A673 (cell line): ENCODE measurements around the gene RPL10A. TPM values are rescaled to one million over a fixed set of nuclear protein-coding genes. Genes with fewer than 3 reads are reported as not detected.
"Not testable (repeated sequence)": the region's sequence is repeated elsewhere in the genome, so short reads cannot be mapped to it uniquely, and the experiment has no call there.

Experiments used
- BruUV-seq: library from RNA; stranded (reverse); fragments of 400-500 nt; replicated peaks from 2 replicates; lab custom pipeline; 2021; lab: Mats Ljungman, UMichigan
- CTCF ChIA-PET: fragments of 300-600 bp; sonication (Branson Sonifier 250); formaldehyde crosslinking; loops from one replicate; lab custom pipeline; 2022; ENCODE audit warnings: antibody characterized with exemption; lab: Charles Lee
- POLR2A ChIA-PET: fragments of 300-600 bp; sonication (Branson Sonifier 250); formaldehyde crosslinking; loops from one replicate; lab custom pipeline; 2022; ENCODE audit warnings: antibody characterized with exemption; ENCODE audit not compliant: low non-redundant PET; lab: Charles Lee
- DNase-seq: peaks from one replicate; pipeline ENCODE4 v3.0.0-alpha.2; 2015; ENCODE audit warnings: low spot score
- H3K27ac ChIP-seq: fragments of 200-600 bp; sonication (generic); 2 replicates; pipeline ENCODE4 v1.5.1; 2016; ENCODE audit warnings: mixed run types, low read depth, mild to moderate bottlenecking, mixed read lengths, antibody characterized with exemption, low read length; ENCODE audit not compliant: poor library complexity, severe bottlenecking
- H3K27me3 ChIP-seq: fragments of 200-600 bp; sonication (generic); replicated peaks from 2 replicates; pipeline ENCODE4 v1.6.1; 2017; ENCODE audit warnings: mixed run types, low read depth, mild to moderate bottlenecking, mixed read lengths, antibody characterized with exemption, low read length; ENCODE audit not compliant: insufficient read depth, poor library complexity
- H3K36me3 ChIP-seq: fragments of 200-600 bp; sonication (generic); 2 replicates; pipeline ENCODE4 v1.6.1; 2016; ENCODE audit warnings: mixed run types, mild to moderate bottlenecking, mixed read lengths, antibody characterized with exemption, low read length; ENCODE audit not compliant: insufficient read depth, poor library complexity, severe bottlenecking
- H3K4me1 ChIP-seq: fragments of 200-600 bp; sonication (generic); 2 replicates; pipeline ENCODE4 v1.6.1; 2017; ENCODE audit warnings: mixed run types, mild to moderate bottlenecking, mixed read lengths, antibody characterized with exemption, low read length; ENCODE audit not compliant: insufficient read depth, poor library complexity, severe bottlenecking
- H3K4me3 ChIP-seq: fragments of 200-600 bp; sonication (generic); 2 replicates; pipeline ENCODE4 v1.5.1; 2016; ENCODE audit warnings: low read depth, mixed run types, mild to moderate bottlenecking, mixed read lengths, low read length; ENCODE audit not compliant: poor library complexity, severe bottlenecking
- H3K9me3 ChIP-seq: fragments of 200-600 bp; sonication (generic); 2 replicates; pipeline ENCODE4 v1.6.1; 2016; ENCODE audit warnings: mixed run types, low read depth, mild to moderate bottlenecking, mixed read lengths, antibody characterized with exemption, low read length; ENCODE audit not compliant: poor library complexity, severe bottlenecking
- EZH2 ChIP-seq: fragments of 200-600 bp; sonication (generic); IDR thresholded peaks from 2 replicates; pipeline ENCODE4 v1.6.1; 2017; ENCODE audit warnings: borderline replicate concordance, low read depth, mild to moderate bottlenecking, mixed read lengths, antibody characterized with exemption, low read length; ENCODE audit not compliant: poor library complexity, severe bottlenecking
- intact Hi-C: fragments of 100-400 bp; cut with micrococcal nuclease; formaldehyde crosslinking; loops from one replicate; pipeline ENCODE4 v1.10.0; 2022; ENCODE audit not compliant: unreplicated experiment
- total RNA-seq: library from RNA; stranded (reverse); gene quantifications from 2 replicates; pipeline ENCODE4 v1.2.3, GENCODE V29; 2021
- TF ChIP-seq, protein P1 (sequence below): fragments of 300-800, 200-600 bp; sonication (generic); conservative IDR thresholded peaks from 2 replicates; pipeline ENCODE4 v1.5.1; 2017; ENCODE audit warnings: low read depth, mild to moderate bottlenecking, antibody characterized with exemption, low read length, moderate library complexity, mixed read lengths

RPL10A gene
- total RNA-seq, 1 experiment from 2014 or later: 1,064 TPM

DNA sequence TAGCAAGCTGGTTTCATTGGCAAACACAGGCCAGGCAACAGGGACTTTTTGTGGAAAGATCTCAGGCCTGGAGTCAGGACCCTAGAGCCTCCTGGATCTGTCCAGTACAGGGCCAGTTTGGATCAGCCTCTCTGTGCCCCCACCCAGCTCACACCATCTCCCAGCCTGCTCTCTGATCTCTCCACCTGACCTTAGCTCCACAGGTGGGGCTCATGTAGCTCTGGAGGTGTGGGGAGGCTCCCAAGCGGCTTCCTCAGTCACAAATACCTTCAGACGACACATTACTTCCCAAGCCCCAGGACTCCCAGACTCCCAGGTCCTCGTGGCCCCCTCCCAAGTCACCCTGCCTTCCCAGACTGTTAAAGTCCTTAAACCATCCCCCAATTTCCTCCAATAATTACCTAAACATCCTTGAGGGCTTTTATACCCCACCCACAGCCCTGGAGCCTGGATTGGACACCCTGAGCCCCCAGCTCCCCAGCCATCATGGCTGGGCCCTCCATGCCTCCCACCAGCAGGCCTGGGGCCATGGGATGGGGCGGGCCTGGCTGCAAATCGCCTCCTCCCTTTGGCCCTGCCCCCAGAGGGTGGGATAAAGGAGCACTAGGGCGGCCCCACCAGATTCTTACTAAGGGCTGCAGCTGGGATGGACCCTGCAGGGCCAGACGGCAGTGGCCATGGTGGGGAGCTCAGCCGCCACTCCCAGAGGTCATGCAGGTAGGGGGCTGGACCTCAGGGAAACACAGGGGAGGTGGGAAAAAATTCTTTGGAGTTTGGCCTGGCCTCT lies 31.9 kb upstream of the RPL10A start:
- Histone ChIP-seq H3K4me3 (no peak overlapping the region), H3K9me3 (no peaks in the 10 kb centered on the region), H3K27ac (no peak overlapping the region), H3K4me1 (no peaks in the 10 kb centered on the region), H3K36me3 (no peaks in the 10 kb centered on the region), H3K27me3 (no peaks in the 10 kb centered on the region)
- POLR2A ChIA-PET: no interaction called here
- DNase-seq: no peak
- no TSS peak for BruUV-seq
- TF ChIP-seq, protein P1, sequence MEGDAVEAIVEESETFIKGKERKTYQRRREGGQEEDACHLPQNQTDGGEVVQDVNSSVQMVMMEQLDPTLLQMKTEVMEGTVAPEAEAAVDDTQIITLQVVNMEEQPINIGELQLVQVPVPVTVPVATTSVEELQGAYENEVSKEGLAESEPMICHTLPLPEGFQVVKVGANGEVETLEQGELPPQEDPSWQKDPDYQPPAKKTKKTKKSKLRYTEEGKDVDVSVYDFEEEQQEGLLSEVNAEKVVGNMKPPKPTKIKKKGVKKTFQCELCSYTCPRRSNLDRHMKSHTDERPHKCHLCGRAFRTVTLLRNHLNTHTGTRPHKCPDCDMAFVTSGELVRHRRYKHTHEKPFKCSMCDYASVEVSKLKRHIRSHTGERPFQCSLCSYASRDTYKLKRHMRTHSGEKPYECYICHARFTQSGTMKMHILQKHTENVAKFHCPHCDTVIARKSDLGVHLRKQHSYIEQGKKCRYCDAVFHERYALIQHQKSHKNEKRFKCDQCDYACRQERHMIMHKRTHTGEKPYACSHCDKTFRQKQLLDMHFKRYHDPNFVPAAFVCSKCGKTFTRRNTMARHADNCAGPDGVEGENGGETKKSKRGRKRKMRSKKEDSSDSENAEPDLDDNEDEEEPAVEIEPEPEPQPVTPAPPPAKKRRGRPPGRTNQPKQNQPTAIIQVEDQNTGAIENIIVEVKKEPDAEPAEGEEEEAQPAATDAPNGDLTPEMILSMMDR: no peak
- TF ChIP-seq EZH2: no peak
- intact Hi-C loops: no loop called here
- CTCF ChIA-PET: no interaction called here

DNA sequence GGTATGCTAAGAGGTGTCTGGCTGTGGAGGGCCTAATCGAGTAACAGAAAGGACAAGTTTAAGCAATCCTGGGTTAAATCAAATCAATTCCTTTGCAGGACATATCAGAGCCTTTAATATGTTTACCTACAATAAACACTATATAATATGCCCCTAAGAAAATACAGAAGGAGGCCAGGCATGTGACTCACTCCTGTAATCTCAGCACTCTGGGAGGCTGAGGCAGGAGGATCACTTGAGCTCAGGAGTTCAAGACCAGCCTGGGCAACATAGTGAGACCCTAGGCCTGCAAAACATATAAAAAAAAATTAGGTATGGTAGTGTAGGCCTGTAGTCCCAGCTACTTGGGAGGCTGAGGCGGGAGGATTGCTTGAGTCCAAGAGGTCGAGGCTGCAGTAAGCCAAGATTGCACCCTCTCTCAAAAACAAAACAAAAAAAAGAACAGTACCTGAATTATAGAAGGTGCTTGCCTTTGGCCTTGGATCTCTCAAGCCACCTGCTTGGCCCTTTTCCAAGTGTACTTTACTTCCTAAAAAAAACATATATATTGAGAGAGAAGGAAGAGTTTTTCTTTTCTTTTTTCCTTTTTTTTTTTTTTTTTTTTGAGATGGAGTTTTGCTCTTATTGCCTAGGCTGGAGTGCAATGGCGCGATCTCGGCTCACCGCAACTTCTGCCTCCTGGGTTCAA lies 29.7 kb upstream of the RPL10A start:
- H3K4me3 ChIP-seq, H3K27ac ChIP-seq, POLR2A ChIA-PET, intact Hi-C loops, H3K36me3 ChIP-seq, H3K4me1 ChIP-seq, H3K9me3 ChIP-seq, CTCF ChIA-PET, H3K27me3 ChIP-seq, DNase-seq, BruUV-seq: not testable (repeated sequence)

DNA sequence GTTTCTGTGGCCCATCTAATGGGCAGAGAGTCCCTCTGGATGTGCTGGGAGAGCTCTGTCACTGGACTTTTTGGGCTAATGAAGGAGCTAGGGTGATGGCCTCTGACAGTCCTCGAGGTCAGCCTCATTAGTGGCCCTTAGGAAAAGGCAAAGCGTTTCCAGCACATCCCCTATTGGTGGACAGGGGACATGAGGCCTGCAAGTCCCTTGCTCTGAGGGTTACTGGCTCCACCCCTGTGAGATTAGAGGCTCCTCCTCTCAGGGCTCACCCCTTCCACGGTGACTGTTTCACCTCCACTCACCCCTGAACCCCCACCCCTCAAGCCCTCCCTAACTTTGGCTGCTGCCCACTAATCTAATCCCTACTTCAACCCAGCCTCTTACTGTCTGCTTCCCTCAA lies 28.9 kb upstream of the RPL10A start:
- intact Hi-C loops: no loop called here
- no TSS peak for BruUV-seq
- no peak for TF ChIP-seq EZH2
- TF ChIP-seq, protein P1: no peak
- Histone ChIP-seq H3K4me1 (no peaks in the 10 kb centered on the region), H3K36me3 (no peaks in the 10 kb centered on the region), H3K27ac (no peak overlapping the region), H3K27me3 (no peaks in the 10 kb centered on the region), H3K9me3 (no peaks in the 10 kb centered on the region), H3K4me3 (no peak overlapping the region)
- POLR2A ChIA-PET: no interaction called here
- CTCF ChIA-PET: no interaction called here
- DNase-seq: no peak
